ENCODE results near the gene NME7.

DNA sequence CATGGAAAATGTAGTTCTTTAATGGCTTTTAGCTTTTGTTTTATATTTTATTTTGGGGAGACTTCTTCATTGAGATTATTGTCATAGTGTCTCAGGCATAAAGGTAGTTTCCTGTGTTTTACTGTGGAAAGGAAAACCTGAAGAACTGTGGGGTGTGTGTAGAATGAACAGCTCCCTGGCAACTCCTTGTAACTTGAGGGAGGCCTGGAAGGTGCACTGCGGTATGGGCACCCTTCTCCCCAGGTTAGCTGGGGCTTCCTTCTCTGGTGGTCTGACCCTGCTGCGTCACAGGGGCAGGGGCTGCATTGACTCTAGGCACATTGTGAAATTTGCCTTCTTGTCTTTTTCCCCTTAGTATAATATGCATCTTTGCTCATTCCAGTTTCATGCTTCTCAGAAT, 259.4 kb downstream of the NME7 start:
- TF ChIP-seq, protein P1, sequence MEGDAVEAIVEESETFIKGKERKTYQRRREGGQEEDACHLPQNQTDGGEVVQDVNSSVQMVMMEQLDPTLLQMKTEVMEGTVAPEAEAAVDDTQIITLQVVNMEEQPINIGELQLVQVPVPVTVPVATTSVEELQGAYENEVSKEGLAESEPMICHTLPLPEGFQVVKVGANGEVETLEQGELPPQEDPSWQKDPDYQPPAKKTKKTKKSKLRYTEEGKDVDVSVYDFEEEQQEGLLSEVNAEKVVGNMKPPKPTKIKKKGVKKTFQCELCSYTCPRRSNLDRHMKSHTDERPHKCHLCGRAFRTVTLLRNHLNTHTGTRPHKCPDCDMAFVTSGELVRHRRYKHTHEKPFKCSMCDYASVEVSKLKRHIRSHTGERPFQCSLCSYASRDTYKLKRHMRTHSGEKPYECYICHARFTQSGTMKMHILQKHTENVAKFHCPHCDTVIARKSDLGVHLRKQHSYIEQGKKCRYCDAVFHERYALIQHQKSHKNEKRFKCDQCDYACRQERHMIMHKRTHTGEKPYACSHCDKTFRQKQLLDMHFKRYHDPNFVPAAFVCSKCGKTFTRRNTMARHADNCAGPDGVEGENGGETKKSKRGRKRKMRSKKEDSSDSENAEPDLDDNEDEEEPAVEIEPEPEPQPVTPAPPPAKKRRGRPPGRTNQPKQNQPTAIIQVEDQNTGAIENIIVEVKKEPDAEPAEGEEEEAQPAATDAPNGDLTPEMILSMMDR (IDR thresholded peaks at IDR 0.05) = no peak
- TF ChIP-seq POLR2AphosphoS5 (IDR thresholded peaks at IDR 0.05) = no peak
